Mammary epithelial cell (primary cell): ENCODE data around the gene TFAP2C.

Experiments
- EZH2 ChIP-seq: IDR thresholded peaks from 2 replicates; pipeline ENCODE4 v1.6.1; 2012; ENCODE audit warnings: low read length, inconsistent platforms, borderline replicate concordance
- TF ChIP-seq, protein P1 (sequence below), 2 donors: IDR thresholded peaks in 1 of 2; conservative IDR thresholded peaks in 1 of 2; 2 replicates each; pipeline ENCODE4 v1.5.1; 2011 to 2012; ENCODE audit warnings: inconsistent platforms in 2 of 2, low read length in 2 of 2, mild to moderate bottlenecking in 2 of 2, control low read depth in 1 of 2, low read depth in 1 of 2; ENCODE audit not compliant: insufficient read depth in 1 of 2; ENCODE audit errors: extremely low read depth in 1 of 2

DNA sequence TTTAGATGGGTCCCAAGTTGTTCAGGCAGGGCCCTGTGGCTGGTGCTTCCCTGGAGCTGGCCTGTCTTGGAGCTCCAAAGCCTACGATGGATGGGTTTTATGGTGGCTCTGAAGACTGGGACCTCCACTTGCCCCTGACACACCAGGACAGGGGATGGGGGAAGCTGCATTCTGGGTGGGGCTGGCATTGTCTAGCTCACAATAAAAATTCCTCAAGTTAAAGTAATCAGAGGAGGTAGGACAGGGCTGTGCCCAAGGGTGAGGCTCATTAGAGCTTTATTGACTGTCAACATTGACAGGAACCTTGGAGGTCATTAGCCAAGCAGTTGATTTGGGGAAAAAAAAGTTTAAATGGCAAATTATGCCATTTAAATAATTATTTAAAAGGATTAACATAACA is 35.7 kb downstream of the TFAP2C start:
- TF ChIP-seq, protein P1, sequence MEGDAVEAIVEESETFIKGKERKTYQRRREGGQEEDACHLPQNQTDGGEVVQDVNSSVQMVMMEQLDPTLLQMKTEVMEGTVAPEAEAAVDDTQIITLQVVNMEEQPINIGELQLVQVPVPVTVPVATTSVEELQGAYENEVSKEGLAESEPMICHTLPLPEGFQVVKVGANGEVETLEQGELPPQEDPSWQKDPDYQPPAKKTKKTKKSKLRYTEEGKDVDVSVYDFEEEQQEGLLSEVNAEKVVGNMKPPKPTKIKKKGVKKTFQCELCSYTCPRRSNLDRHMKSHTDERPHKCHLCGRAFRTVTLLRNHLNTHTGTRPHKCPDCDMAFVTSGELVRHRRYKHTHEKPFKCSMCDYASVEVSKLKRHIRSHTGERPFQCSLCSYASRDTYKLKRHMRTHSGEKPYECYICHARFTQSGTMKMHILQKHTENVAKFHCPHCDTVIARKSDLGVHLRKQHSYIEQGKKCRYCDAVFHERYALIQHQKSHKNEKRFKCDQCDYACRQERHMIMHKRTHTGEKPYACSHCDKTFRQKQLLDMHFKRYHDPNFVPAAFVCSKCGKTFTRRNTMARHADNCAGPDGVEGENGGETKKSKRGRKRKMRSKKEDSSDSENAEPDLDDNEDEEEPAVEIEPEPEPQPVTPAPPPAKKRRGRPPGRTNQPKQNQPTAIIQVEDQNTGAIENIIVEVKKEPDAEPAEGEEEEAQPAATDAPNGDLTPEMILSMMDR (conservative IDR thresholded peaks at IDR 0.05 in 1 of 2, IDR thresholded peaks at IDR 0.05 in 1 of 2; ENCODE audit: extremely low read depth in 1 of 2, insufficient read depth in 1 of 2, low read depth in 1 of 2, low read length in 2 of 2): no peak
- TF ChIP-seq EZH2: no peak
